Fibroblast of mammary gland (primary cell): ENCODE results near the gene AGBL2.
A peak's percentile ranks its signal among the peaks of the same experiment; 100 is the strongest.

ENCODE experiments used
- DNase-seq: peaks from one replicate; pipeline ENCODE4 v3.0.0-alpha.2; 2010; ENCODE audit warnings: low read depth
- H3K4me3 ChIP-seq: 2 replicates; pipeline ENCODE4 v1.5.1; 2011; ENCODE audit warnings: low read depth, mild to moderate bottlenecking, low read length, moderate library complexity; ENCODE audit not compliant: control insufficient read depth
- CTCF ChIP-seq: conservative IDR thresholded peaks from 2 replicates; pipeline ENCODE4 v1.5.1; 2011; ENCODE audit warnings: low read depth, low read length, inconsistent platforms; ENCODE audit not compliant: control insufficient read depth, insufficient read depth

The AGBL2 gene

GRCh38 chr11:47726878-47727514, 11.8 kb upstream of the AGBL2 start:
- DNase-seq: no peak
- TF ChIP-seq CTCF: no peak
- no peak overlapping the region for H3K4me3 ChIP-seq

- DNase-seq: no peak
- no peak overlapping the region for H3K4me3 ChIP-seq
- TF ChIP-seq CTCF: no peak
Measured at GRCh38 chr11:47726118-47726442, 10.9 kb upstream of the AGBL2 start.

- TF ChIP-seq CTCF: no peak
- H3K4me3 ChIP-seq: no peak overlapping the region
- DNase-seq: no peak
Measured at GRCh38 chr11:47725442-47726117, 10.4 kb upstream of the AGBL2 start.

GRCh38 chr11:47724041-47724729, 9.0 kb upstream of the AGBL2 start:
- peak; percentile 83 for DNase-seq
- H3K4me3 ChIP-seq: no peak overlapping the region
- TF ChIP-seq CTCF: no peak

GRCh38 chr11:47723041-47723440, 7.9 kb upstream of the AGBL2 start:
- no peak for DNase-seq
- no peak overlapping the region for H3K4me3 ChIP-seq
- no peak for TF ChIP-seq CTCF

GRCh38 chr11:47720651-47721050, 5.5 kb upstream of the AGBL2 start:
- DNase-seq: no peak
- TF ChIP-seq CTCF: no peak
- H3K4me3 ChIP-seq: no peak overlapping the region
